ENCODE data around the gene SEMA4C.

SEMA4C gene

GRCh38 chr2:96913398-96914202 is 43.7 kb upstream of the SEMA4C start:
- TF ChIP-seq CTCF (conservative IDR thresholded peaks at IDR 0.05; ENCODE audit: low read length) = no peak
- DNase-seq (ENCODE audit: low read depth) = no peak
- H3K4me3 ChIP-seq (ENCODE audit: low read length) = no peak overlapping the region

- no peak overlapping the region for H3K4me3 ChIP-seq (ENCODE audit: low read length)
- DNase-seq (ENCODE audit: low read depth) = no peak
- no peak for TF ChIP-seq CTCF (conservative IDR thresholded peaks at IDR 0.05; ENCODE audit: low read length)
These were observed 43.2 kb upstream of the SEMA4C start for GRCh38 chr2:96913117-96913397.

- no peak overlapping the region for H3K4me3 ChIP-seq (ENCODE audit: low read length)
- TF ChIP-seq CTCF (conservative IDR thresholded peaks at IDR 0.05; ENCODE audit: low read length) = no peak
- DNase-seq (ENCODE audit: low read depth) = no peak
These were observed 42.7 kb upstream of the SEMA4C start for GRCh38 chr2:96912346-96913116.

GRCh38 chr2:96909611-96910021 is 39.7 kb upstream of the SEMA4C start:
- TF ChIP-seq CTCF (conservative IDR thresholded peaks at IDR 0.05; ENCODE audit: low read length) = no peak
- H3K4me3 ChIP-seq (ENCODE audit: low read length) = no peak overlapping the region
- no peak for DNase-seq (ENCODE audit: low read depth)

GRCh38 chr2:96907115-96908041 is 37.5 kb upstream of the SEMA4C start:
- no peak for TF ChIP-seq CTCF (conservative IDR thresholded peaks at IDR 0.05; ENCODE audit: low read length)
- peak; percentile 81 for DNase-seq (ENCODE audit: low read depth)
- H3K4me3 ChIP-seq (ENCODE audit: low read length) = peak overlapping the region; percentile 31

- no peak for TF ChIP-seq CTCF (conservative IDR thresholded peaks at IDR 0.05; ENCODE audit: low read length)
- peak overlapping the region; percentile 15; the same call in 1 of the 2 replicates for H3K4me3 ChIP-seq (ENCODE audit: low read length)
These were observed 36.8 kb upstream of the SEMA4C start for GRCh38 chr2:96906729-96907114.

More at GRCh38 chr2:96906729-96907114, 36.8 kb upstream of the SEMA4C start:
- peak; percentile 52 for DNase-seq (ENCODE audit: low read depth)

Data from AG10803 (cell line).